HG03097 (cell line): ENCODE data around the gene RTKN2.

Source experiments
- ATAC-seq: cut with Tn5 transposase; IDR thresholded peaks from one replicate; pipeline ENCODE4 v1.9.1; 2021; ENCODE audit not compliant: unreplicated experiment, low FRiP score

The RTKN2 gene

GRCh38 chr10:62230344-62231121 is 38.1 kb downstream of the RTKN2 start:
- no peak for ATAC-seq

GRCh38 chr10:62225362-62225761 is 43.3 kb downstream of the RTKN2 start:
- no peak for ATAC-seq

- no peak for ATAC-seq
Observed at GRCh38 chr10:62224606-62225005, 44.0 kb downstream of the RTKN2 start.

- no peak for ATAC-seq
Observed at GRCh38 chr10:62217683-62218082, 51.0 kb downstream of the RTKN2 start.

- no peak for ATAC-seq
Observed at GRCh38 chr10:62214364-62214874, 54.2 kb downstream of the RTKN2 start.

GRCh38 chr10:62205750-62206399 is 62.8 kb downstream of the RTKN2 start:
- ATAC-seq: no peak

GRCh38 chr10:62199584-62199983 is 69.1 kb downstream of the RTKN2 start:
- no peak for ATAC-seq

GRCh38 chr10:62196528-62196927 is 72.1 kb downstream of the RTKN2 start:
- ATAC-seq: no peak

GRCh38 chr10:62195675-62195926 is 73.0 kb downstream of the RTKN2 start:
- ATAC-seq: no peak

GRCh38 chr10:62194924-62195674 is 73.5 kb downstream of the RTKN2 start:
- no peak for ATAC-seq

- no peak for ATAC-seq
Observed at GRCh38 chr10:62193479-62193878, 75.2 kb downstream of the RTKN2 start.

GRCh38 chr10:62189131-62189530 is 79.5 kb downstream of the RTKN2 start:
- ATAC-seq: no peak

GRCh38 chr10:62188021-62188616 is 80.5 kb downstream of the RTKN2 start:
- no peak for ATAC-seq

GRCh38 chr10:62186999-62187675 is 81.5 kb downstream of the RTKN2 start:
- no peak for ATAC-seq

GRCh38 chr10:62185919-62186692 is 82.5 kb downstream of the RTKN2 start:
- ATAC-seq: no peak

- ATAC-seq: no peak
Observed at GRCh38 chr10:62183857-62184795, 84.5 kb downstream of the RTKN2 start.

GRCh38 chr10:62183442-62183841 is 85.2 kb downstream of the RTKN2 start:
- peak; percentile 88 for ATAC-seq

- no peak for ATAC-seq
Observed at GRCh38 chr10:62182595-62182994, 86.0 kb downstream of the RTKN2 start.

GRCh38 chr10:62182171-62182570 is 86.5 kb downstream of the RTKN2 start:
- no peak for ATAC-seq
